GM12874 (cell line): ENCODE results near the gene THUMPD3.

Source experiments
- TF ChIP-seq, protein P1 (sequence below): IDR thresholded peaks from 2 replicates; pipeline ENCODE4 v1.5.1; 2011; ENCODE audit warnings: low read depth, mild to moderate bottlenecking, control low read depth, low read length, moderate library complexity; ENCODE audit not compliant: insufficient read depth

The THUMPD3 gene, protein sequence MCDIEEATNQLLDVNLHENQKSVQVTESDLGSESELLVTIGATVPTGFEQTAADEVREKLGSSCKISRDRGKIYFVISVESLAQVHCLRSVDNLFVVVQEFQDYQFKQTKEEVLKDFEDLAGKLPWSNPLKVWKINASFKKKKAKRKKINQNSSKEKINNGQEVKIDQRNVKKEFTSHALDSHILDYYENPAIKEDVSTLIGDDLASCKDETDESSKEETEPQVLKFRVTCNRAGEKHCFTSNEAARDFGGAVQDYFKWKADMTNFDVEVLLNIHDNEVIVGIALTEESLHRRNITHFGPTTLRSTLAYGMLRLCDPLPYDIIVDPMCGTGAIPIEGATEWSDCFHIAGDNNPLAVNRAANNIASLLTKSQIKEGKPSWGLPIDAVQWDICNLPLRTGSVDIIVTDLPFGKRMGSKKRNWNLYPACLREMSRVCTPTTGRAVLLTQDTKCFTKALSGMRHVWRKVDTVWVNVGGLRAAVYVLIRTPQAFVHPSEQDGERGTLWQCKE

DNA sequence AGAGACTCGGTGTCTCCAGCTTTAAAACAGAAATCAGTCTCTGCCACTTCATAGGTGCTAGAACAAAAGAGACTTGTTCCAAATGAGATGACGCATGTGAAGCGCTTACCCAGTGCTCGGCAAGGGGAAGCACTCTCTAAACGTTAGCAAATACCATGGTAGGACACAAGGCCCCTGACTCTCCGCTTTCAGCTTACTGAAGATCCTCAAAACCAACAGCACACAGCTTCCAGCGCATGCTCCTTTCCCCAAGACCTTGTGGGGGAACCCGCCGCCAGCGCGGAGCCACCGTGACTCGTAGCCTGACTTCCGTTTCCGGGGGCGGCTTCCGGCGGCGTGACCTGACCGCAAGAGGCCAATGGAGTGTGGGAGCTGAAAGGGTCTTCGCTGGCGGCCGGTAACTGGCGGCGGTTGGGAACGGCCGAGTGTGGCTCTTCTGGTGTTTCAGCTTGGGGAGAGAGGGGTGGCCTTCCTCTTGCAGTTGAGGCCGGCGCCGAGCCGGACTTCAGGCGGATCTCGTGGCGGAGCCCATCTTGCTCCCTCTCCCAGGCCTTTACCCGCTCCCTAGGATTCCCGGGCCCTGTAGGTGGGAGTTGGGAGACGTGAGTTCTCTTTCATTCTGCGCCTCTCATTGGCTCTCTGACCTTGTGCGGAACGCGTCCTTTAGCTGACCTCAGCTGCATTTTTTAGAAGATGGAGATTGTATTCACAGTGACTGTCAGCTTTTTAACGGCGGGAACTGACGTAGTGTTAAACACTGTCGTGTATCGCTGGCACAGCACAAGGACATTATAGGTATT, at the start of gene THUMPD3:
TSS of gene THUMPD3 (plus strand) at position 324 of the 800 bp plus-strand sequence. CDS start 2,015 bp downstream, outside the sequence.
- TF ChIP-seq, protein P1, sequence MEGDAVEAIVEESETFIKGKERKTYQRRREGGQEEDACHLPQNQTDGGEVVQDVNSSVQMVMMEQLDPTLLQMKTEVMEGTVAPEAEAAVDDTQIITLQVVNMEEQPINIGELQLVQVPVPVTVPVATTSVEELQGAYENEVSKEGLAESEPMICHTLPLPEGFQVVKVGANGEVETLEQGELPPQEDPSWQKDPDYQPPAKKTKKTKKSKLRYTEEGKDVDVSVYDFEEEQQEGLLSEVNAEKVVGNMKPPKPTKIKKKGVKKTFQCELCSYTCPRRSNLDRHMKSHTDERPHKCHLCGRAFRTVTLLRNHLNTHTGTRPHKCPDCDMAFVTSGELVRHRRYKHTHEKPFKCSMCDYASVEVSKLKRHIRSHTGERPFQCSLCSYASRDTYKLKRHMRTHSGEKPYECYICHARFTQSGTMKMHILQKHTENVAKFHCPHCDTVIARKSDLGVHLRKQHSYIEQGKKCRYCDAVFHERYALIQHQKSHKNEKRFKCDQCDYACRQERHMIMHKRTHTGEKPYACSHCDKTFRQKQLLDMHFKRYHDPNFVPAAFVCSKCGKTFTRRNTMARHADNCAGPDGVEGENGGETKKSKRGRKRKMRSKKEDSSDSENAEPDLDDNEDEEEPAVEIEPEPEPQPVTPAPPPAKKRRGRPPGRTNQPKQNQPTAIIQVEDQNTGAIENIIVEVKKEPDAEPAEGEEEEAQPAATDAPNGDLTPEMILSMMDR, result no peak

DNA sequence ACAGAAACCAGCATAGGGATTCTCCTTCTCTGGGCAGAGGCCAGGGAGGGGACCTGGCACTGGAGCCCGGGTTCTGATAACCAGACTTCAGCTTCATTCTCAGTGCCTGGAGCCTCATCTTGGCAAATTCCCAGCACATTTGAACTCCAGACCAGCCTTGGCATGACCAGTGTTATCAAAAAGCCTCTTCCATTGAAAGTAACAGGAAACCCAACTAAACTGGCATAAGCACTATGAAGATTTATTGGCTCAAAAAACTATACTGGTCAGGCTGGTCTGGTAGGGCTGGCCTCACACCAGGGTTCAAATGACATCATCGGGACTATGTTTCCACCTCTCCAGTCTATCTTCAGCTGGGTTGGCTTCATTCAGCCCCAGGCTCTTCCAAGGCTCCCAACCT, 48.1 kb upstream of the THUMPD3 start:
- TF ChIP-seq, protein P1, result no peak

DNA sequence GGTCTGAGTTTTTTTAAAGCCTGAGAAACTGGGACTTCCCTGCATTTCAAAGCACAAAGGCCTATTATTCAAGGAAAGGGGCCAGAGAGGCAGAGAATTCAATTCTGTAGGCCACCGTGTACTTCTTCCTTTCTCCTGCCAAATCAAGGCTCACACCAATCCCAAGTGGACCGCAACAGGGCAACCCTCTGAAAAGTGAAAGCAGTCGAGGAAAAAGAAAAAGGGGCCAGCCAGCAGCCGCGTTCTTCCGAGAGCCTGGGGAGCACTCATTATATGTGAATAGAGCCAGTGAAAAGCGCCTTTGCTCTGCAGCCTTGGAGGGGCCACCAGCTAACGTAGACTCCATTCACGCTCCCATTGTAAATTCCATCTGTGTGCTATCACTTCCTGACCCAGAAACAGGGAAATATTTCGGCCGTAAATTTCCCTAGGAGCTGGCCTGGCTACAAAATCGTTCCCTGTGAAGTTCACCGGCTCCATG, 45.9 kb upstream of the THUMPD3 start:
- TF ChIP-seq, protein P1, result no peak

DNA sequence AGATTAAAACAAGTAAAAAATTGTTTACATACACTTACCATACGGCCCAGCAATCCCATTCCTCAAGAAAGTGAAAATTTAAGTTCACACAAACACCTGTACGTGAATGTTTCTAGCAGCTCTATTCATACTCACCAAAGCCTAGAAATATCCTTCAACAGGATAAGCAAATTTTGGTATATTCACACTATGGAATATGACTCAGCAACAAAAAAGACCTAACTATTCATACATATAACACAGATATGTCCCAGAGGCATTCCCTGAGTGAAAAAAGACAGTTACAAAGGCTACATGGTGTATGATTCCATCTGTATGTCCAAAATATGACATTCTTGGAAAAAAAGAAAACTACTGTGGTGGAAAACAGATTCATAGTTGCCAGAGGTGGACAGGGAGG, 40.1 kb upstream of the THUMPD3 start:
- TF ChIP-seq, protein P1, result no peak

DNA sequence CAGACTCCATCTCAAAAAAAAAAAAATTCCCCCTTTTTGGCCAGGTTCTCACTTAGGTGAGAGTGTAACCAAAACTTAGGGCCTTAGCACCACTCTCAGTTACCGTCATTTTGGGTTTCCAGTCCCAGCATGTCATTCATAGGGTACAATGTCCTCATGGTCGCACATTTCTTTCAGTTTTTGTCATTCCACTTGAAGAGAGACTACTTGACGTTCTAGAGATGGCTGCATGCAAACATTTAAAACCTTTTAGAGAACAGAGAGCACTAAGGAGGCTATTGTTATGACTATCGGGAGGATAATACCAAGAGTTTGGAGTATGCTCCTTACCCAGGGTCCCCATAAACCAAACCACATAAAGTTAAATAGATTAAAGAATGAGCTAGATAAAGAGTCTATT, 37.9 kb upstream of the THUMPD3 start:
- TF ChIP-seq, protein P1, result no peak

DNA sequence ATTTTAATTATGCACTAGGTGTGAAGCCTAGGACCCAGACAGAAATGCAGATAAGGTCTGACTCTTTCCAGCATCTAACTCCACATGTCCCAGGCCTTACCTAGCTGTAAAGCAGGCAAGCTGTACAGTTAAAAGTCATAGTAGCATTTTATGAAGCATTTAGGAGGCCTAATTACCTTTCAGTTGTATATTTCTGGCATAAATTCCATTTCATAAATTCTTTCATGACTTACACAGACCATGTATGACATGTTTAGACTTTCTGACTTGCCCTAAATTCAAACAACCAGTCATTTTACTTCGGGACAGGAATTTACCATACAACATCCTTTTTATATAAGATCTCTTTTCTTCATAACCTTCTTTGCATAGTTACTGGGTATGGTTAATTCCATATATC, 35.3 kb upstream of the THUMPD3 start:
- TF ChIP-seq, protein P1, result no peak

DNA sequence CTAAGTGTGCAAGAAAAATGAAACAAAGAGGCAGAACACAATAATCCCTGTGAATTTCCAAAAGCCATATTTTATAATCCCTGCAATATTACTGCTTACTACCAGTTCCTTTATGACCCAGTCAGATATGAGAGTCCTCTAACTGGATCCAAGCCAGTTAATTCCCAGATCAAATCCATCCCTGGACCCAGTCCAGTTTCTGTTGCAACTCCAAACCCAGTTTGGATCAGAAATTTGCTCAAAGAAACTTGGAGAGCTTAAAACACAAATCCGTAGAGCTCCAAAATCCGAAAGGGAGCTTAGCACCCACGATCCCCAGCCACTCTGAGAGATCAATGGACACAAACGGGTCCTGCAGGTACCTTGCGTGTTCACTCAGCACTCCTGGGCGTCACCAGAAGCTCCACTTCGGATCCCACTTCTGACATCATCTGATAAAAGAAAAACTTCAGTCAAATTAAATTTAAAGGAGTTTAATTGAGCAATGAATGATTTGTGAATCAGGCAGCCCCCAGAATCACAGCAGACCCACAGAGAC, 32.6 kb upstream of the THUMPD3 start:
- TF ChIP-seq, protein P1, result no peak
